ENCODE results near the gene DNAAF1.
A peak's percentile ranks its signal among the peaks of the same experiment; 100 is the strongest.

DNAAF1 gene

DNA sequence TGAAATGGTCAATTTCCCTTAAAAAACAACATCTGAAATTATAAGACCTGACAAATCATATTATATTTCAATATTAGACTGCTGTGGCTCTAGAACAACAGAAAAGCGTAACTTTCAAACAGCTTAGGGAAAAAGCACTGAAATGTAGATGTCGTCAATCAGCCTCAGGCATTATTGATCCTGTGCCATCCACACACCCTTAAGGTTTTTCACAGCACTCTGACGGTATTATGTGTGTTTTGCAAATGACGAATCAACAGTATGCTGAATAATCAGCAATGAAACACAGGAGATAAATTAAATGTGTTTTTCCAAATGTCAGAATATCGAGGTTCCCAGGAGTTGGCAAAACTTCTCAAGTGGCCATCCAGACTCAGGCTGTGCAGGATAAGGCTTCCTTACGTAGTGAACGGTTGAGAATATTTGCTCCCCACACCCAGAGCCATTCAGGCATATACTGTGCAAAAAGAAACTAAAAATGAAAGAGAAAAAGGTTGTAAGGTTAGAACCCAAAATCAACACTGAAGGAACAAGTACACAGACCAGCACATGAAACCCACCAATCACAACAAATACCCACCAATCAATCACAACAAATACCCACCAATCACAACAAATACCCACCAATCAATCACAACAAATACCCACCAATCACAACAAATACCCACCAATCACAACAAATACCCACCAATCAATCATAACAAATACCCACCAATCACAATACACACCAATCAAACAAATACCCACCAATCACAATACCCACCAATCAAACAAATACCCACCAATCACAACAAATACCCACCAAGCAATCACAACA is 20.6 kb upstream of the DNAAF1 start:
- no peak for DNase-seq

DNA sequence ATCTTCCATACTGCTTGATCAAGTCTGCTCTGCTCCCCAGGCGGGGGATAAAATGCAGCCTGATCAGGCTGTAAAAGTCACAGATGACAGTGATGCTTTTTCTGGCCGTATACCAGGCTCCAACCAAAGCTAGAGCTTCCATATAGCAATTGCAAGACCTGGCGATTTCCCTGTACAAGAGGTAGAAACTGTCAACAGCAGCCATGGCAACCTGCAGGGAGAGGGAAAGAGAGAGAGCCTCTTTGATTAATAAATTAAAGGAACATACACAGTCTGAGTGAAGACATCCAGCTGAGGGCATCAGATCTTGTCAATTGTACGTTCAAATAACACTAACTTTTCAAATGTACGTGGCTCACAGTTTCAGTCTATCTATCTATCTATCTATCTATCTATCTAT is 14.0 kb upstream of the DNAAF1 start:
- no peak for DNase-seq

DNA sequence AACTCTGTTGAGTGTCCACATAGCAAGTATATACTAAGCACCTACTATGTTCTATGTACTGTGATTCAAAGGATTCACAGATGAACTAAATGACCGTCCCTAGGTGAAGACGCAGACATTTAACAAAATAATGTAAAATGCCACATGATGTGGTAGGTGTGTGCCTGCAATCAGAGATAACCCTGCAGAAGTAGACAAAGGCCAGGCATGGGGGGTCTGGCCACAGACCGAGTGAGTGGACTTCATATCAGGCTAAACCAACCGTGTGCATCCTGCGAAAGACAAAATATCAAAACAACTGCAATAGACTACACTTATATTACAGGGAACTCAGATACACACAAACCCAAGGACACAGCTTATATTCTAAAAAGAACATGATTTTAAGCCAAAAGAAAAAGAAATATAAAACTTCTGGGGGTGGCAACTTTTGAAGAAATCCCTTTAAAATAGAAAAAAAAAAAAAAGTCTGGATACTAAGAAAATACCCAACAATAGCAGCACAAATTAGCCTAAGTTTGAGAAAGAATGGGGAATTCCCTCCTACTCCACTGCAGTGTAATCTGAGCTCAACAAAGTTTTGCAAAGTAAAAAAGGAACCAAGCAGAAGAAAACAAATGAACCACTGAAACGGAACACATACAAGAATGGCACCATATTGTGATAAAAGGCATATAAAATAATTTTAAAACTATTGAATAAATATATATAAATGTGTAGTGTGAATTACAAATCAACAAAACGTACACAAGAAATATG is 12.4 kb upstream of the DNAAF1 start:
- DNase-seq, result no peak

DNA sequence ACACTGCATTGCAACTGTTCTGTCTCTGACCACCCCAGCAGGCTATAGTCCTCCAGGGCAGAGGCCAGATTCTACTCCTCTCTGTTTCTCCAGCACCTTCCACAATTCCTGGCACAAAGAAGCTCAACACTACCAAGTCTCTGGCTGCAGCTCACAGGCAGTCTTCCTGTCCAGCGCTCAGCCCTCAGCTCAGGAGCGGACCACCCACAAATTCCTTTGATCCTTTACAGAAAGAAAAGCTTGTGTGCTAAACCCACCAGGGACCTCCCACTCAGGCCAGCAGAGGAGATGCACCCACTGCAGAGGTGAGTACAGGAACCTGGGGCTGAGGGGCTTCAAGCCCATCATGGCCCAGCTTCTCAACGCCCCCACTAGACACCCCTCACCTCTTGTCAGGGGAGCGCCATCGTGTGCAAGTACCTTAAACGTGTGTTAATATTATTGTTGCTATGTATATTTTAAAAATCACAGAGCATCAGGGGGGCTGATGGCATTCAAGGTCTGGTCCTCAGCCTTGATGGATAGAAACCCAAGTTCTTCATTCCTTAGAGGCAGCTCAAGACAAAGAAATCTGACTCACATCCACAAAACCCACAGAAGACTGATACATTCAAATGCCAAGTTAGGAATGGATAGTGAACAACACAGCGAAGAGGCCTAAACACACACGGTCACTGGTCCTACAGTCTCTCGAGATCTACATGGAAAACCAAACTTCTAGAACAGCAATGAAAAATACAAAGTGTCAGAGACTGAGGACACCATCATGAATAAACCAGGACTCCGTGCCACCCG is 8.6 kb upstream of the DNAAF1 start:
- no peak for DNase-seq

DNA sequence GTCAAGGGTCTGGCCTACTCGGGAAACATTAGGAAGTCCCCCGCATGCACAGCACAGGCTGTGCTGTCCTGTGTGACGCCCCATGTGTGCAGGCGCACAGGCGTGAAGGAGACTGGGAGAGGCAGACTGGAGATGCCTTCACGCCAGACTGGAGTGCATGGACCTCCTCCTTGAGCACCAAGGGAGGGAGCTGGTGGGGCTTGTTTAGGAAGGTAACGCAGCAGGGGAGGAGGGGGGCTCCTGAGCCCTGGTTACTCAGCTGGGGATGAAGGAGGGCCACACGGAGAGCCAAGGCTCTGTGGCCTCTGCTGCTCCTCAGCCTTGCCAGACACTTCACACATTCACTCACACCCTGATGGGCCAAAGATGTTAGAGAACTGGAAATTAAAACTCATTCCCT is 7.8 kb upstream of the DNAAF1 start:
- DNase-seq, result no peak

DNA sequence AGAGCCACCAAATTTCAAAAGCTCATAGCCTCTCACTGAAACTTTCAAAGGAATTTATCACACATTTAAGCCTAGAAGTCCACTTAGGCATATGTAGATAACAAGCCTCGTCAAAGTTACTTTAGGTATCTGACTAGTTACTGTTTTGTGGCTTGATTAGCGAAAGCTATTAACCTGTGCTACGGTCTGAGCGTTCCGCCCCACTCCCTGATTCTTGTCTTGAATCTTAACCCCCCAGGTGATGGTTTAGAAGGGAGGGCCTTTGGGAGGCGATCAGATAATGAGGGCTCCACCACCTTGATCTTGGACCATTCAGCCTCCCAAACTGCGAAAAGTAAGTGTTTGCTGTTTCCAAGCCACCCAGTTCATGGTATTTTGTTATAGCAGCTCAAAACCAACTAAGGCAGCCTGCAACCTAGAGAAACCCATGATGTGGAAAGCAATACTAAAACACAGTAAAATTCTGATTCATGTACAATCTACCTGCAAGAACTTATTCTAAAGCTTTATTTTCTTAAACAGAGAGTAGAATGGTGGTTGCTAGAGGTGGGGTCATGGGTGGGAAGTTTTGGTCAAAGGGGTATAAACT is 7.2 kb upstream of the DNAAF1 start:
- DNase-seq, result no peak

DNA sequence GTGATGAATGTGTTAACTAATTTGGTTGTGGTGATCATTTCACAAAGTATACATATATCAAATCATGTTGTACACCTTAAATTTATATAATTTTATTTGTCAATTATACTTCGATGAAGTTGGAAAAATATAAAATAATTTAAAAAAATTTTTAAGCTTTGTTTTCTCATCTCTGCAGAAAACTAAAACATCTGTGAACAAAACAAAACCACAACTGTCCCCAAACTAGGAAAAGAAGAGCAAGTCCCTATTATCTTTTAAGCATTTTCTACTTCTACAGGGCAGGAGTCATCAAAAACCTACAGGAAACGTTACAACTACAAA is 6.6 kb upstream of the DNAAF1 start:
- DNase-seq, result no peak

DNA sequence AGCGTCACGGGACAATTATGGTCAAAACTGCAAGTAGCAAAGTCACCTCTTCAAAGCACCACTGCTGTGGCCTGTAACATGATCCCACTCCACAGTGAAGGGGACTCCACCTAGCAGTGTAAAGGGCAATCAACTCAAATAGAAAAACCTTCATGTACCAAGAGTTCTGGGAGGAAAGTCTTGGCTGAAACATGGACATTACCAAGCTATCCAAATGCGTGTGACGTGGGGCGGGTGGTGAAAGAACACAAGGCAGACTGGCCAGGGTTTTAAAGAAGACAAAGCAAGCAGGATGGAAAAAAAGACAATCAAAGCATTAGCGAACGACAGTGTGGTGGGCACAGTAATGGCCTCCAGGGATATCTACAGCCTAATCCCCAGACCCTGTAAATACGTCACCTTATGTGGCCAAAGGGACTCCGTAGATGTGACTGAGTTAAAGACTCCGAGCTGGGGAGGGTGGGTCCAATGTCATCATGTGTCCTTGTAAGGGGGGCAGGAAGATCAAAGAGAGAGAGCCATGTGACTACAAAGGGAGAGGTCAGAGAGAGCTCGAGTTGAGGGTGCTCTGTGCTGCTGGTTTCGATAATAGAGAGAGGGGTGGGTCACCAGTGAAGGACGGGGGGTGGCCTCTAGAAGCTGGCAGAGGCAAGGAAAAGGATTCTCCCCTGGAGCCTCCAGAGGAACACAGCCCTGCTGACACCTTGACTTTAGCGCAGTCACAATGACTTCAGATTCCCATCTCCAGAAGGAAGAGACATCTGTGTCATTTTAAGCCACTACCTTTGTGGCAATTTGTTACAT is 6.1 kb upstream of the DNAAF1 start:
- no peak for DNase-seq

DNA sequence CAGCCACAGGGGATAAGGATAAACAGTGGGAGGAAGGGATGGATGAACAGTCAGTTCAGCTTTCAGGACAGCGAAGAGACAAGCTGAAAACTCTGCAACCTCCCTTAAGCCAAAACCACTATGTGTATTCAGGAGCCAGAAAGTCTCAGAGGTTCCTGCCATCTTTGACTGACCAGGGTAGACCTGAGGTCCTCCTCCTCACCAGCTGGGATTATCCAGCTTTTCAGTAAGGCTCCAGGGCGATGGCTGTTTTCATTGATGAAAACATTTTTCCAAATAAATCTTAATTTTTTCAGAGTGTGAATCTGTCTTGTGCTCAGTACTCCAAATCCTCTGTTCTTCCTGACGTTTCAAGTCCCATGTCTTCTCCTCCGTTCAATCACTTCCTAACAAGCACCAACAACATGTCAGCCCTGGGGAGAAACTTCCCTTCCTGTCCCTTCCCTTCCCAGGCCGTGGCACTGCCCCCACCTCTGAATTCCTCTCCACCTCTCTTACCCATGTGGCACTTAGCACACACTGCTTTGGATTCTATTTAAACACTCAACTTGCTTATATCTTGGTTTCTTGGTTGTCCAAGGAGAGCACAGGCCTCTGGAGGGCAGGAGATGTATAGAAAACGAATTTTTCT is 5.4 kb upstream of the DNAAF1 start:
- no peak for DNase-seq

DNA sequence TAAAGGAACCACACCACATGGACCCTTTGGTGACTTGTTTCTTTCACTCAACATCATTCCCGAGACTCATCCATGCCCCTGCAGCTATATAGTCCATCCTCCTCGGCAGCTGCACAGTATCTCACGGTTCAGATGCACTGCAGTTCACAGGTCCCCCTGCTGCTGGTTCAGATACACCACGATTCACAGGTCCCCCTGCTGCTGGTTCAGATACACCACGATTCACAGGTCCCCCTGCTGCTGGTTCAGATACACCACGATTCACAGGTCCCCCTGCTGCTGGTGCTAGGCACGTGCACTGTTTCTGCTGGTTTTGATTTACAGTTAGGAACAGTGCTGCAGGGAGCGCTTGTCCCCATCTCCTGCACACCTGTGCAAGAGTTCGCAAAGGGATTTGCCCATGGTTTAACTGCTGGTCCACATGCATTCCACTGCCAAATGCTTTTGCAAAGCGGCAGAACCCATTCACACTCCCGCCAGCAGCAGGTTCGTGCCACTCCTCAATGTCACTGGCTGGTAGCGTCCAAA is 3.9 kb upstream of the DNAAF1 start:
- DNase-seq, result peak in 1 of 6 experiments; percentile 11

DNA sequence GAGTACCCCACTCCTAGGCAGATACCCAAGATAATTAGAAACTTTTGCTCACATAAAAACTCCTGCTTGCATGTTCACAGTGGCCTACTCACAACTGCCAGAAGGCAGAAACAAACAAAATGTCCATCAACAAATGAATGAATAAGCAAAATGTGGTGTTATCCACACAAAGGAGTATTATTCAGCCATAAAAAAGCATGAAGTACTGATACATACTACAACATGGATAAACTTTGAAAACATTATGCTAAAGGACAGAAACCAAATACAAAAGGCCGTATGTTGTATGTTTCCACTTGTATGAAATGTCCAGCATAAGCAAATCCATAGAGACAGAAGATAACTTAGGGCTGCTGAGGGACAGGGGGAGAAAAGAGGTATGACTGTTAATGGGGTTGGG is 2.0 kb upstream of the DNAAF1 start:
- no peak for DNase-seq

DNA sequence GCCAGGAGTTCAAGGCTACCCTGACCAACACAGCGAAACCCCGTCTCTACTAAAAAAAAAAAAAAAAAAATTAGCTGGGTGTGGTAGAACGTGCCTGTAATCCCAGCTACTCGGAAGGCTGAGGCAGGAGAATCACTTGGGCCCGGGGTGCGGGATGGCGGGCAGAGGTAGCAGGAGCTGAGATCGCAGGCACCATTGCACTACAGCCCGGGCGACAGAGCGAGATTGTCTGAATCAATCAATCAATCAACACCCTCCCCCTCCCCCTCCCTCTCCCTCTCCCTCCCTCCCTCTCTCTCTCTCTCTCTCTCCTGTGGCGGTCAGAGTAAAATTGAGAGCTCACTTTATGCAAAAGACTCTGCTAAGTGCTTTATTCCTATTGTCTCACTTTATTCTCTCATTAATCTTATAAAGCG is 1.3 kb upstream of the DNAAF1 start:
- peak in 1 of 6 experiments; percentile 2 for DNase-seq

DNA sequence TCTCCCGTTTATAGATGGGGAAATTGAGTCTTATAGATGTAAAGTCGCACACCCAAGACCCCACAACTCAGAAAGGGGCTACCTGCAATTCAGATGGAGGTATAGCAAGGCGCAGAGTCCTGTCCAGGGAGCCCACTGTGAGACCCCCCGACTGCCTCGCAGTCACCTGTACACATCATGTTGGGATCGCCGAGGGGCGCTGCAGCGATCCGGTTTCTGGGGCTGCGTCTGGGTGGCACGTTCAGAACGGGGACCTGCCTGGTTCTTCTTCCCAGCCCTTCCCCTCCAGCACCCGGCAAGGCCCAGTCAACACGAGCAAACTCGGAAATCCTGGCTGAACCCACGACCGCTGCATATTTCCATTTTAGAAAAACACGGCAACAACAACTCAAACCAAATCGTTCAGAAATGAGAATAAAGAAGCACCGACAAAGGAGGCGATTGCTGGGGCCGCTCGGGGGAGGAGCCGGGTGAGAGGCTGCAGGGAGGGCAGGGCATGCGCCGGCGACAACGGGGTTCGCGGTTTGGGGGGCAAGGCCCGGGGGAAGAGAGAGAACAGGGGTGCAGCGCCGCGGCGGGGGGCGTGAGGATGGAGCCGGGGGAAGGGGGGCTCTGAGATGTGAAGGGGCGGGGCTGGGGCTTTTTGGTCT is 774 bp upstream of the DNAAF1 start:
- DNase-seq, result peak; percentile 13 to 52 (median 34)

DNA sequence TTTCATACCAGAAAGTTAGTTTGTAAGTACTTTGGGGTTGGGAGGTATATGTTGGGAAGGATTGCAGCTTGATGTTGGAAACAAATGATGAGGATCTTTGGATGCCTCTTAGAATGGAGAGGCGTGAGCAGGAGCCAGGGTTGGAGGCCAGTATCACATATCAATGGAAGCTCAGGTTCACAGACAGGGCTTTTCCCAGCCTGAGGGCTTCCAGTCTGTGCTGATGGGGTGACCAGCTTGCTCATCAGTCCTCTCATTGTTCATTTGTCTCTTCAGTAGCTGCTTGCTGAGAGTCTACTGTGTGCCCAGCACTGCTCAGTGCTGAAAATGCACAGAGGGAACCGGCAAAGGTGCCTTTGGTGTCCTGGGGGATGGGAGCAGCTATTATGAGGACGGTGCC is 5.8 kb downstream of the DNAAF1 start:
- no peak for DNase-seq

DNA sequence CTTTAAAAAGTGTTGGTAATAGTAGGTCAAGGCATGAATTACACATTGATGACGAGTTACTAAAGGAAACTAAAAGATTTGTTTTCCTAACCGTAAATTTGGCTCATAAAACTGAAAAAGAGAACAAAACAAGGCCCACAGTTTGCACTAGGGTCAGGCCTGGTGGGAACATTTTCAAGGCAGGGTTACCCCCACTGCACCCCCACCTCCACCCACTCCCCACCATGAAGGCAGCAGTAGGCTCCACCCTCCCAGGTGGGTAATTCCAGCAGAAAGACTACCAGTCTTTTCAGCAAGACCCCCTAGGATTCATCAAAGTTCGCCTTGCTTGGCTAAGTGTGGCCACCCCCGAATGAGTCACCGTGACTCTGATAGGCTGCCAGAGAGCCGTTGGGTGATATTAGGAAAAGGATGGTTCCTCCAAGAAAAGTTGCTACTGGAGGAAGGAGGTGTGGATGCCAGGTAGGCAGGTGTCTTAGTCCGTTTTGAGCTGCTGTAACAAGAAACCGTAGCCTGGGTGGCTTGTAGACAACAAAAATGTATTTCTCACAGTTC is 8.6 kb downstream of the DNAAF1 start:
- DNase-seq, result no peak

DNA sequence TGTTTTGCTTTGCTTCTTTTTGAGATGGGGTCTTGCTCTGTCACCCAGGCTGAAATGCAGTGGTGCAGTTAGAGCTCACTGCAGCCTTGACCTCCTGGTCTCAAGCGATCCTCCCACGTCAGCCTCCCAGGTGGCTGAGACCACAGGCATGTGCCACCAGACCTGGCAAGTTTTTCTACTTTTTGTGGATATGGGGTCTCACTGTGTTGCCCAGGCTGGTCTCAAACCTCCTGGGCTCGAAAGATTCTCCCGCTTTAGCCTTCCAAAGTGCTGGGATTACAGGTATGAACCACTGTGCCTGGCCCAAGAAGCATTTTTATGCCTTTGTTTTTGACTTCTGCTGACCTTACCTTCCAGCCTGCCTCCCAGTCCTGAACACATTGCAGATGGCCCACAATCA is 10.1 kb downstream of the DNAAF1 start:
- no peak for DNase-seq

DNA sequence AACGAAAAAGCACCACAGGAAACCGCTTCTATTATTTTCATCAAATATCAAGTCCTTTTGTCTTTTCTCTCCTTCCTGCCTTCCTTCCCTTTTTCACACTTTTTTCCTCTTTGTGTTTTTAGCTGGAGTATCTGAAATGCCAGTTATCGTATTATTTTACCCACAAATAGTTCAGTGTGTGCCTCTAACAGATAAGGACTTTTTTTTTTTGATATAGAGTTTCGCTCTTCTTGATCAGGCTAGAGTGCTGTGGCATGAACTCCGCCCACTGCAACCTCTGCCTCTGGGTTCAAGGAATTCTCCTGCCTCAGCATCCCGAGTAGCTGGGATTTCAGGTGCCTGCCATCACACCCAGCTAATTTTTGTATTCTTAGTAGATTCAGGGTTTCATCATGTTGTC is 10.7 kb downstream of the DNAAF1 start:
- DNase-seq, result no peak

DNA sequence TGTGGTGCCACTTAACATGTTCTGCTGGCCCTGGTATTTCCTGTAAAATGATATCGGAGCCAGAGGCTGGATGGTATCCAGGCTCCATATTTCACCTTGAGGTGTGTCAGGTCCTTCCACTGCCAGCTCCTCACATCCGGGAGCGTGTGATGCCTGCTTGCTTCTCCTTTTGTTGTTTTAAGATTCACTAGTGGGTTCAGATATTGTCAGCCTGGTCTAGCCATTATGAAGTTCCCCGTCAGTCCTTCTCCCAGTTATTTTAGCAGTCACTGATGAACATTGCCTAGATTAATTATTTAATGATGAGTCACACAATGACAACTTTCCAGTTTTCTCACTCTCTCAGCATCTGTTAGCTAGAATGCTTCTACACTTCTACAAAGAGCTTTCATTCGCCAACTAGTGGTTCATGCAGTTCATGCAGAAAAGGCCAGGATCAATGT is 11.3 kb downstream of the DNAAF1 start:
- no peak for DNase-seq

DNA sequence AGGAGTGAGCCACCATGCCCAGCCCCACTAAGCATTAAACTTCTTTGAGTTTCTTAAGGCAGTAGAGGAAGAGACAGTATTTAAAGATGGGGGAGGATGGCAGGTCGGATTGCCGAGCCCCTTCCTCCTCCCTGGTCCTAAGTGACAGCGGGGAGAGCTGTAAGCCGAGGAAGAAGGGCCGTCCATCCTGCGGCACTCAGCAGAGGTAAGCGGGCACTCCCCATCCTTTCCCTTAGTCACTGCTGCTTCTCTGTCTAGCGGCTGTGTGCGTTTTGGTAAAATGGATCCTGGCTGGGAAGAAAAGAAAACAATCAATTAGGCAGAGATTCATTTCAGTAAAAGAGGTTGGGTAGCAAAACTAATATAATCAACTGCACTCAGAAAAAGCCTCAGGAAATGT is 13.9 kb downstream of the DNAAF1 start:
- no peak for DNase-seq

DNA sequence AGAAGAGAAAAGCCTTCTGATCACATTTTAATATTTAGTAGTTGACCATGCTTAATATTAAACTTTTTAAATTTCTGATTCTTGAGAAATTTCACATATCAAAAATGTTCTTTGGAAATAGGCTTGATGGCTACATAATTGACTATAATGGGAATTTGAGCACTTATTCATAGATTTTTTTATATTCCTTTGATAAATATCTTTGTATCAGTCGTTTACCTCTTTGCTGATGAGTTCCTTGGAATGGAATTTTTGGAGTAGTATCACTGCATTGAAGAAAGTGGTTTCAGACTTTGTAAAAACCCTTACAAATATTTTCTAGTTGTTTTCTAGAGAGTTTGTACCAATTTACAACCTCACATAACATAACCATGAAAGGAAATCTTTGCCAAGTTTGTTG is 14.7 kb downstream of the DNAAF1 start:
- DNase-seq, result no peak

DNA sequence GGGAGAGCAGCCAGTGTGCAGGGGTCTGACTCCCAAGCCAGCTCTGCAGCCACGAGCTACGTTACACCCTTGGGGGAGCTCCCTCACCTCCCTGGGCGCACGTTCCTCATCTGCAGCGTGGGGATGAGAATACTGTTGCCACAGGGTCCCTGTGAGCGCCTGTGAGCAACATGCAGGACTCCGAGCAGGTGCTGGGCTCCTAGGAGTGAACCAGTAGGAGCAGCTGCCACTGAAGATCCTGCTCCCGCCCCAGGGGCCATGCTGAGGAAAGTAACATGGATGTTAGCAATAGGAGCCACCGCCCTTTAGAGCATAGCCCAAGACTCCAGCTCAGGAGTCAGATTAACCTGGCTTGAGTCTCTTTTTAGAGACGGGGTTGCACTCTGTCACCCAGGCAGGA is 15.9 kb downstream of the DNAAF1 start:
- DNase-seq, result no peak
